ENCODE measurements around the gene PDX1. TPM values are rescaled to one million over a fixed set of nuclear protein-coding genes. Genes with fewer than 3 reads are reported as not detected.

Gene PDX1
- total RNA-seq, 3 donors from 2014 or later, result 0.72 to 1.5 TPM; not detected in 1

- DNase-seq (no peak), ATAC-seq (no peak)
- intact Hi-C loops (cut with DNase I, micrococcal nuclease), result no loop called here
- no peaks in the 10 kb centered on the region for H3K9me3 ChIP-seq
- peaks cover 2% of the 10 kb centered on the region for H3K4me1 ChIP-seq (ENCODE audit: low read depth)
- no peak for TF ChIP-seq CTCF (IDR thresholded peaks at IDR 0.05)
- H3K36me3 ChIP-seq (ENCODE audit: low read depth), result no peaks in the 10 kb centered on the region
- no peak overlapping the region for H3K4me3 ChIP-seq
Observed at GRCh38 chr13:27928353-27928804, 8.6 kb downstream of the PDX1 start.

GRCh38 chr13:27928805-27929753 lies 9.3 kb downstream of the PDX1 start:
- intact Hi-C loops (cut with DNase I, micrococcal nuclease), result no loop called here
- Histone ChIP-seq H3K4me3 (no peak overlapping the region), H3K9me3 (no peaks in the 10 kb centered on the region), H3K36me3 (ENCODE audit: low read depth) (no peaks in the 10 kb centered on the region), H3K4me1 (ENCODE audit: low read depth) (peaks cover 2% of the 10 kb centered on the region)
- no peak for ATAC-seq
- DNase-seq, result no peak
- no peak for TF ChIP-seq CTCF (IDR thresholded peaks at IDR 0.05)

- intact Hi-C loops (cut with DNase I, micrococcal nuclease), result no loop called here
- DNase-seq (no peak), ATAC-seq (no peak)
- no peaks in the 10 kb centered on the region for H3K4me1 ChIP-seq (ENCODE audit: low read depth)
- H3K9me3 ChIP-seq, result no peaks in the 10 kb centered on the region
- no peak for TF ChIP-seq CTCF (IDR thresholded peaks at IDR 0.05)
- no peak overlapping the region for H3K4me3 ChIP-seq
- H3K36me3 ChIP-seq (ENCODE audit: low read depth), result no peaks in the 10 kb centered on the region
Observed at GRCh38 chr13:27929868-27930267, 10.1 kb downstream of the PDX1 start.

- no peak for TF ChIP-seq CTCF (IDR thresholded peaks at IDR 0.05)
- DNase-seq (no peak), ATAC-seq (no peak)
- intact Hi-C loops (cut with DNase I, micrococcal nuclease), result no loop called here
- H3K36me3 ChIP-seq (ENCODE audit: low read depth), result no peaks in the 10 kb centered on the region
- no peak overlapping the region for H3K4me3 ChIP-seq
- no peaks in the 10 kb centered on the region for H3K9me3 ChIP-seq
- H3K4me1 ChIP-seq (ENCODE audit: low read depth), result no peaks in the 10 kb centered on the region
Observed at GRCh38 chr13:27933118-27933517, 13.3 kb downstream of the PDX1 start.

GRCh38 chr13:27933580-27934328 lies 14.0 kb downstream of the PDX1 start:
- no peaks in the 10 kb centered on the region for H3K36me3 ChIP-seq (ENCODE audit: low read depth)
- TF ChIP-seq CTCF (IDR thresholded peaks at IDR 0.05), result no peak
- H3K9me3 ChIP-seq, result no peaks in the 10 kb centered on the region
- no peak for DNase-seq
- H3K4me1 ChIP-seq (ENCODE audit: low read depth), result no peaks in the 10 kb centered on the region
- ATAC-seq, result peak; percentile 17
- intact Hi-C loops (cut with DNase I, micrococcal nuclease), result no loop called here
- no peak overlapping the region for H3K4me3 ChIP-seq
